Activated CD8-positive, alpha-beta T cell treated with anti-CD3 and anti-CD28 coated beads, Interleukin-2, amount 10 ng/mL, durations not matched to agents 7 days and 5 days (primary cell): ENCODE measurements around the gene STAB2. TPM values are rescaled to one million over a fixed set of nuclear protein-coding genes. Genes with fewer than 3 reads are reported as not detected.

Experiments used
- ATAC-seq: fragments of 150-1000 bp; cut with Tn5 transposase; one replicate; pipeline ENCODE4 v1.10.0; 2021; ENCODE audit warnings: moderate library complexity
- CTCF ChIA-PET: fragments of 350-600 bp; sonication (Branson Sonifier 250); formaldehyde crosslinking; loops from one replicate; lab custom pipeline; 2021; ENCODE audit warnings: antibody characterized with exemption; lab: Charles Lee
- POLR2A ChIA-PET: fragments of 350-600 bp; sonication (Branson Sonifier 250); formaldehyde crosslinking; loops from one replicate; lab custom pipeline; 2021; ENCODE audit warnings: antibody characterized with exemption; lab: Charles Lee
- DNase-seq: peaks from one replicate; pipeline ENCODE4 v3.0.0-alpha.2; 2020
- H3K27ac Mint-ChIP-seq: one replicate; pipeline ENCODE4 v1.8.0; 2021; ENCODE audit warnings: mild to moderate bottlenecking, mixed read lengths
- H3K27me3 Mint-ChIP-seq: one replicate; pipeline ENCODE4 v1.8.0; 2021; ENCODE audit warnings: low read depth, mixed read lengths
- H3K36me3 Mint-ChIP-seq: one replicate; pipeline ENCODE4 v1.8.0; 2021; ENCODE audit warnings: low read depth, mixed read lengths
- H3K4me1 Mint-ChIP-seq: one replicate; pipeline ENCODE4 v1.8.0; 2021; ENCODE audit warnings: low read depth, mixed read lengths
- H3K4me3 Mint-ChIP-seq: one replicate; pipeline ENCODE4 v1.8.0; 2021; ENCODE audit warnings: mild to moderate bottlenecking, mixed read lengths
- H3K9me3 Mint-ChIP-seq: one replicate; pipeline ENCODE4 v1.8.0; 2022; ENCODE audit warnings: mixed read lengths; ENCODE audit not compliant: insufficient read depth
- total RNA-seq, 2 experiments: library from RNA; stranded (reverse); gene quantifications; one replicate each; pipeline ENCODE4 v1.2.3, GENCODE V29; 2021

STAB2 gene
- total RNA-seq, 2 experiments from 2014 or later = not detected

DNA sequence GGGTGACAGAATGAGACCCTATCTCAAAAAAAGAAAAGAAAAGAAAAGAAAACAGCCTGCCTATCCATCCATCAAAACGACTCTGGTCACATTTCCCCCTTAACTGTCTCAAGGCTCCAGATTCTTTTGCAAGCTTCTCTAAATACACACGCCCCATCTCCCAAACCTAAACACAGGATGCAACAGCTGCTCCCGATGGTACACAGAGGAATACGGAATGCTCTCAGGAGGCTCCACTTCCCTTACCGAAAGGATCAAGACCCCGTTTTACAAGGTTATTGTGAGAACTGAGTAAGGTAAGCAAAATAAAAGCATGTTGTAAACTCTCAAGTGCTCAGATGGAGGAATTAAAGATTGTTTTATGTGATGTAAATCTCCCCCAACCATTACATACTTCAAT lies 191.7 kb downstream of the STAB2 start:
- Mint-ChIP-seq H3K27ac (no peak overlapping the region), H3K9me3 (no peaks in the 10 kb centered on the region), H3K4me3 (no peak overlapping the region), H3K27me3 (no peaks in the 10 kb centered on the region), H3K36me3 (peaks cover 11% of the 10 kb centered on the region), H3K4me1 (no peaks in the 10 kb centered on the region)
- ATAC-seq (no peak), DNase-seq (no peak)
- POLR2A ChIA-PET = no interaction called here
- CTCF ChIA-PET = no interaction called here

DNA sequence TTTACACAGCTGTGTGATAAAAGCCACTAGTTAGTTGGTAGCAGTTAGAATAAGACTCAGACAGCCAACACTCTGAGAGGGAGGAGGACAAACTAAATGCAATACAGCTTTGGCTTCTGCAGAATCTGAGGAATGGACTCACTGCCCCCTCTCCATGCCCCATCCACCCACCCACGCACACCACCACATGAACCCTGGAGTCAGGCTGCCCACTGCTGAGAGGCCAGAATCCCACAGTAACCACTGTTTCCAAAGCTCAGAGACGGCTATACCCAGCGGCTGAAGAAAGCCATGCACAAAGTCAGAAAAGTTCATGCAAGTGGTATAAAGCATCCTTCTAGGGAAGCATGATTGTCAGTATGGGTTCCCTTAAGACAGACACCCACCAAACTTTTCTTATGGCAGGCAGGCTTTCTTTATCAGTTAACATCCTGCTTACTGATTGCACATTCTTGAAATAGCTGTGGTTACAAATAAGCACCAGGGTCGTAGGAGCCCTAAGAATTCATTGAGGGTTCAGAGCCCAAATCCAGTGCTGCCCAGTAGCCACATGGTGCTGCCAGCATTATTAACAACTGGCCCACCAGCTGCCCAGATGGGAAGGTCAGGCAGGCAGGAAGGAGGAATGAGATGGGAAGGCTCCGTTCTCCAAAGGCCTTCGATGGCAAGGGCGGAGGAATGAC lies 192.5 kb downstream of the STAB2 start:
- CTCF ChIA-PET = no interaction called here
- Mint-ChIP-seq H3K27me3 (no peaks in the 10 kb centered on the region), H3K9me3 (no peaks in the 10 kb centered on the region), H3K4me3 (no peak overlapping the region), H3K27ac (no peak overlapping the region), H3K4me1 (no peaks in the 10 kb centered on the region), H3K36me3 (peaks cover 11% of the 10 kb centered on the region)
- no peak for DNase-seq
- no peak for ATAC-seq
- POLR2A ChIA-PET = no interaction called here

DNA sequence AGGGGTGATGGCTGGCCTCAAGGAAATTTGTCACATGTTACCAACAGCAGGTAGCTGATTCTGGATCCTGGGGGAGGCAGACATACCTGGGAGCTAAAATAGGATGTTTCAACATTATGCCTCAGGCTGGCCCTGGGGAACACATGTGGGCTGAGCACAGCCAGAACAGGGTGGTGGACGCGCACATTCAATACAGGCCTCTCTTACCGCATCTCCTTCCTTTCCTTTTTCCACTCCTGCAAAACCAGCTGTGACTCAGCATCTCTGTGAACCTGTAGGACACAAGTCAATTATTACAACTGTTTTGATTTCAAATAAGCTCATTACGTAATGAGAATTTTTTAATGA lies 193.0 kb downstream of the STAB2 start:
- ChIA-PET CTCF (no interaction called here), POLR2A (no interaction called here)
- no peaks in the 10 kb centered on the region for H3K4me1 Mint-ChIP-seq
- no peaks in the 10 kb centered on the region for H3K9me3 Mint-ChIP-seq
- DNase-seq (no peak), ATAC-seq (no peak)
- no peak overlapping the region for H3K27ac Mint-ChIP-seq
- H3K27me3 Mint-ChIP-seq = no peaks in the 10 kb centered on the region
- H3K4me3 Mint-ChIP-seq = no peak overlapping the region
- H3K36me3 Mint-ChIP-seq = peaks cover 11% of the 10 kb centered on the region

DNA sequence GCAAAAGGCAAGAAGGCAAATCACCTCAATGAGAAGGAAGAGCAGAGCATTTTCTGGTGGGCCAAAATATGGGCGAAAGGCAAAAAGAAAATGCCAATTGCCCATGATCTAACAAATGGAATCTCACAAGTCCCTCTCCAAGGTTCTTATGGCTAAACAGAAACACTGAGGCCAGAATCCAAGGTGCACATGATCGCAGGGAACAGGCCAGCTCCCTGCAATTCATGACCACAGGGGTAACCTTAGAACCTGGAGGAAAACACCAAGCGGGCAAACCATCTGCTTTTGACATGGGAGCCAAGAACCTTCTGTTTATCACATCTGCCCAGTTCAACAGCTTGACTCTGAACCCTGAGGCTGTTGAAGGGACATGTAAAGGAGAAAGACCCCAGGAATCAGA lies 193.9 kb downstream of the STAB2 start:
- DNase-seq = no peak
- POLR2A ChIA-PET = no interaction called here
- Mint-ChIP-seq H3K4me1 (no peaks in the 10 kb centered on the region), H3K4me3 (no peak overlapping the region), H3K36me3 (peaks cover 11% of the 10 kb centered on the region), H3K9me3 (no peaks in the 10 kb centered on the region), H3K27me3 (no peaks in the 10 kb centered on the region), H3K27ac (no peak overlapping the region)
- no peak for ATAC-seq
- CTCF ChIA-PET = interaction anchor here (0.9 kb wide), 1 partner anchor 47 kb away, joined by 3 read pairs; no protein-coding TSS in a partner anchor

DNA sequence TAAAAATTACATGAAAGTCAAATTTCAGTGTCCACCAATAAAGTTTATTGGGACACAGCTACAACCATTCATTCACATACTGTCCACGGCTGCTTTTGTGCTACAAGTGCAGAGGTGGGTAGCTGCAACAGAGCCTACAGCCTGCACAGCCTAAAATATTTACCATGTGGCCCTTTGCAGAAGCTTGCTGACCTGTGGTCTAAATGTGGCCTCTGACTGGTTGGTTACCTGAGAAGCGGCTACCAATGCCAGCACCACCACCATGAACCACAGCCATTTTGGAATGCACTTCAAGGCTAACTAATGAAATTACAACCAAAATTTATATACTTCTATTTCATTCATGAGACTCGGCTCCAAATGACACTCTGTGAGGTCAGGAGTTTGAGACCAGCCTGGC lies 195.3 kb downstream of the STAB2 start:
- Mint-ChIP-seq H3K36me3 (peaks cover 12% of the 10 kb centered on the region), H3K9me3 (no peaks in the 10 kb centered on the region), H3K4me1 (no peaks in the 10 kb centered on the region), H3K4me3 (no peak overlapping the region), H3K27me3 (no peaks in the 10 kb centered on the region), H3K27ac (no peak overlapping the region)
- ATAC-seq (no peak), DNase-seq (no peak)
- POLR2A ChIA-PET = no interaction called here
- CTCF ChIA-PET = no interaction called here

DNA sequence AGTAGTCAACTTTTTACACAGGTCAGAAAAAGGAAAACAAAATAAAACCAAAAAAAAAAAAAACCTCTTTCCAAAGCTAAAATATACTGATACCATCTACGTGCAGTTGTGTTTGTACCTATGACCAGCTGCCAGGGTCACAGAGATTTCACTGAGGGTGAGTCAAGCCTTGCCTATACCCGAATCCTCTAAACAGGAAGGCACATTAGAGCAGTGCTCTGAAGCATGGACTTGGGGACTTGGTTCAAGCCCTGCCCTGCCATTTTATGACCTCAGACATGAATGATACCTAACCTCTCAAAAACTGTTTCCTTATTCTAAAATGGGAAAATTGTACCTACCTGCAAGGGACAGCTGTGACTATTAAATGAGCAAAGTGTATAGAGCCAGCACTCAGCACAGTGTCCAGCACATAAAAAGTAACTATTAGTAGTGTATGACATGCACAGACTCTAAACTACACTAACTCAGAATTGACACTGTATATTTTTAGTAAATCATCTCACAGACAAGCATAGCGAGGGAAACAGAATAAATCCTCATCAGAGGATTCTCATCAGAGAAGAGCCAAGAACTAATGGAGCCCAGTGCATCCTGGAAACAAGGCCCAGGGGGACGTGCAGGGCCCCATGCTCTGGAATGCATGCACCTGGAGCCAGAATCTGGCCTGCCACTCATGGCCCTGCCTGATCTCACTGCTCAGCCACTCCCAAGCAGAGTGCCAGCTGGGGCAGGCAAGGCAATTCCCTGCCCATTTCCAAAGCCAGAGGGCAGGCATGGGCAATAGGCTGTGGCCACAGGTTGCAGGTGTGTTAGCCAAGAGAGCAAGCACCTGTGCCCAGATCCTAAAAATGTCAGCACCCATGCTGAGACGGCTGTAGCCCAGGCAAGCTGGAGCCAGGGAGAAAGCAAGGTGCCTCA lies 196.9 kb downstream of the STAB2 start:
- POLR2A ChIA-PET = no interaction called here
- no peaks in the 10 kb centered on the region for H3K4me1 Mint-ChIP-seq
- CTCF ChIA-PET = no interaction called here
- H3K4me3 Mint-ChIP-seq = no peak overlapping the region
- H3K27me3 Mint-ChIP-seq = no peaks in the 10 kb centered on the region
- H3K9me3 Mint-ChIP-seq = no peaks in the 10 kb centered on the region
- no peak for DNase-seq
- peaks cover 10% of the 10 kb centered on the region for H3K36me3 Mint-ChIP-seq
- no peak overlapping the region for H3K27ac Mint-ChIP-seq
- ATAC-seq = no peak

DNA sequence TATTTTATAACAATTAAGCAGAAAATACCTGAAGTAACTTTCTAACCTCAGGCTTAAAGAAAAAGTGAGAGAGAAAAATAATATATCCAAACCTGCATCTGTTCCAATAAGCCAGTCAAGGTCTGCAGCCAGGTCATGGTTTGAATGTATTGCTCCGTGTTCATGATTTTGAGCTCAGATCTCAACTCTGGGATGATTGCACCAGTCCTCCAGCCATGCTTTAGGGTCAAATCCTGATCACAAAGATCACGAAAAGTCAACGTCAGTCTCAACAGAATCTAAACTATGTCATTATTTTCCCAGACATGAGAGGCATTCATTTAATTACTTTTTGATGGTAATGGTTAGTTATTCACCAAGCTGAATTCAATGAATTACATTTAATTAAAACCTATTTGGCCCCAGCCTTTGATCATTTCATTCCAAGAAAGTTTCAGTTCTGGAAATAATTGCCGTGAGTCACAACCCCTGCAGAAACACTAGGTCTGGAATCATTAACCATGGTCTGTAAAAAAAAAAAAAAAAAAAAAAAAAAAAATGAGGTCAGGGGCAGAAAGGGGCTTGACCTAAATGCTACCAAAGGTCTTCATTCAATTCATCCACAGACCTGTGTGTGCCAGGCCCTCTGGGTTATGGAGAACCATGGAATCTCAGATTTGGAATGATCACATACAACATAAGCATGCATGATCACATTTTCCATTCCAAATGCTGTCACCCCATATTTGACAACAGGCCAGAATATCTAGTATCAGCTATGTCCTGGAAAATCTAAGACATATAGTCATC lies 198.4 kb downstream of the STAB2 start:
- Mint-ChIP-seq H3K4me1 (no peaks in the 10 kb centered on the region), H3K9me3 (no peaks in the 10 kb centered on the region), H3K27me3 (no peaks in the 10 kb centered on the region), H3K4me3 (no peak overlapping the region), H3K27ac (no peak overlapping the region), H3K36me3 (peaks cover 5% of the 10 kb centered on the region)
- DNase-seq = no peak
- no peak for ATAC-seq
- CTCF ChIA-PET = no interaction called here
- POLR2A ChIA-PET = no interaction called here

DNA sequence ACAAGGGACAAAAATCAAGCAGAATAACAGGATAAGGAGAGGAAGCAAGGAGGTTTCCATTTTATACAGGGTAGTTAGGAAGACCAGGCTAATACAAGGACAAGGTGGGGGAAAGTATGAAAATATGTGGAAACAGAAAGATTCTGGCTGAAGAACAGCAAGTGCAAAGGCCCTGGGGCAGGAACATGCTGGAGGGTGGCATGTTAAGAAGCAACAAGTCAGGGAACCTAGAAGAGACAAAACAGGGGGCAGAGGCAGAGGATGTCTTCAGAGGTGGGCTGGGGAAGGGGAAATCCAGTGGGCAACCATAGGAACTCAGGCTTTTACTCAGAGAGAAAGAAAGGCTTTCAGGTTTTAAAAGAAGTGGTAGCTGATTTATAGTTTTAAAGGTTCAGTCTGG lies 199.1 kb downstream of the STAB2 start:
- H3K27ac Mint-ChIP-seq = no peak overlapping the region

DNA sequence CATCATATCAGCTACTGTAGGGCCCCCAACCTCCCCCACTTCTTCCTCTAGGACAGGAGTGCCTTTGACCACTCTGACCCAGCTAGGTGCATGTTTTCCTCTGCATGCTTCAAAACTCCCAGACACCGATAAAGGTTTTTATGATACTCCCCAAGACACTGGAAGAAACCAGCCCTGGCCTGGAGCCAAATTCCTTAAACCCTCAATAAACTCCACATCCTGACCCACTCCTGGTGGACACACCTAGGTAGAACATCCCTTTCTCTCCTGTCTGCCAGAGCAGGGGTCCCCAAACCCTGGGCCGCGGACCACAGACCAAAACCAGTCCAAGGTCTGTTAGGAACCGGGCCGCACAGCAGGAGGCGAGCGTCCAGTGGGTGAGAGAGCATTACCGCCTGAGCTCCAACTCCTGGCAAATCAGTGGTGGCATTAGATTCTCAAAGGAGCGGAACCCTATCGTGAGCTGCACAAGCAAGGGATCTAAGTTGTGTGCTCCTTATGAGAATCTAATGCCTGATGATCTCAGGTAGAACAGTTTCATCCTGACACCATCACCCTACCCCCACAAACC lies 204.4 kb downstream of the STAB2 start:
- CTCF ChIA-PET = no interaction called here
- Mint-ChIP-seq H3K27me3 (no peaks in the 10 kb centered on the region), H3K4me1 (peaks cover 8% of the 10 kb centered on the region), H3K27ac (no peak overlapping the region), H3K36me3 (peaks cover 2% of the 10 kb centered on the region), H3K4me3 (no peak overlapping the region), H3K9me3 (no peaks in the 10 kb centered on the region)
- ATAC-seq (no peak), DNase-seq (no peak)
- POLR2A ChIA-PET = no interaction called here

More for the DNA sequence above, 199.1 kb downstream of the STAB2 start:
- H3K27me3 Mint-ChIP-seq = no peaks in the 10 kb centered on the region
- ChIA-PET POLR2A (no interaction called here), CTCF (no interaction called here)
- H3K4me3 Mint-ChIP-seq = no peak overlapping the region
- DNase-seq = no peak
- ATAC-seq = no peak
- H3K36me3 Mint-ChIP-seq = peaks cover 5% of the 10 kb centered on the region
- no peaks in the 10 kb centered on the region for H3K9me3 Mint-ChIP-seq
- H3K4me1 Mint-ChIP-seq = no peaks in the 10 kb centered on the region

DNA sequence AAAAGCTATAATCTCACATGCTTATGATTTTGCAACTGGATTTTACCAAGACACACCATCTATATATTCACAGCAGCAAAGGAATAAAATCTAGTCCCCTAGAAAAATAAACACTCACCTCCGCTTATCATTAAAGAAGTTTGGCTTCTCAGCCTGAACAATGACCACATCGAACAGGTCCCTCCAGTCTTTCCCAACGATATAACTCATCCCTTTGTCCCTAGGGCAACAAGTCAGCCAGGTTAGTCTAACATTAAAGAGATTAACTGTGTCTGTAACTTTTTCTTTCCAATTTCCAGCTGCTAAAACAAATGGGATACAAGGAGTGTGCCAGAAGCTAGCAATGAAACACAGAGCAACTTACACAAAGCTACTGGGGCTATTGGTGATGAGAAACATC lies 206.0 kb downstream of the STAB2 start:
- ATAC-seq = no peak
- ChIA-PET CTCF (no interaction called here), POLR2A (no interaction called here)
- no peak for DNase-seq
- Mint-ChIP-seq H3K4me3 (no peak overlapping the region), H3K27me3 (no peaks in the 10 kb centered on the region), H3K27ac (no peak overlapping the region), H3K4me1 (peaks cover 8% of the 10 kb centered on the region), H3K9me3 (no peaks in the 10 kb centered on the region), H3K36me3 (peaks cover 2% of the 10 kb centered on the region)

DNA sequence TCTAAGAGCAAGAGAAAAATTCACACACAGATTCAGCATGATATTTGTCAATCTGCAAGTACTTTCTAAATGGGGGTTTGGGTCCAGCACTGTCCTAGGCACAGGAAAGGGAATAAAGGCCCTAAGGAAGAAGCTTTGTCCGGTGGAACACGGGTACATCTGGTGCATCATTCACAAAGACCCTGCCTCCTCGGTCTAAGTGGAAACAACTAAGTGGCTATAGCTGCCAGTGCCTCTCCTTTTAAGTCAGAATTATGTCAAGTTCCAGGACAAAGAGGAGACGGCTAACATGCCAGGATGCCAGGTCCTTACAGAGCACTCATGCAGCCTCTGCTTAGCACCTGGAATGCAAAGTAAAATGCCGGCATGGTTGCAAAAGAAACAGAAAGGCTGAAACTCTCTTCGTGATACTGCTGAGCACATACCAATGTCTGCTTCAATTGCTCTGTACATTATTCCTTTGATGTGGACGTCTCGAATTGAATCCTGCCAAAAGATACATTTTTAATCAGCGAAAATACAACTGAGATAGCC lies 206.5 kb downstream of the STAB2 start:
- DNase-seq (no peak), ATAC-seq (no peak)
- POLR2A ChIA-PET = no interaction called here
- no peak overlapping the region for H3K4me3 Mint-ChIP-seq
- no peak overlapping the region for H3K27ac Mint-ChIP-seq
- no peaks in the 10 kb centered on the region for H3K27me3 Mint-ChIP-seq
- CTCF ChIA-PET = no interaction called here
- no peaks in the 10 kb centered on the region for H3K9me3 Mint-ChIP-seq
- peaks cover 2% of the 10 kb centered on the region for H3K36me3 Mint-ChIP-seq
- H3K4me1 Mint-ChIP-seq = peaks cover 8% of the 10 kb centered on the region
